ENCODE results near the gene ATAD2B. TPM values are rescaled to one million over a fixed set of nuclear protein-coding genes. Genes with fewer than 3 reads are reported as not detected.
"Not testable (repeated sequence)": the region's sequence is repeated elsewhere in the genome, so short reads cannot be mapped to it uniquely, and the experiment has no call there.

The ATAD2B gene
- total RNA-seq, 1 donor from 2014 or later, result 24.3 TPM

DNA sequence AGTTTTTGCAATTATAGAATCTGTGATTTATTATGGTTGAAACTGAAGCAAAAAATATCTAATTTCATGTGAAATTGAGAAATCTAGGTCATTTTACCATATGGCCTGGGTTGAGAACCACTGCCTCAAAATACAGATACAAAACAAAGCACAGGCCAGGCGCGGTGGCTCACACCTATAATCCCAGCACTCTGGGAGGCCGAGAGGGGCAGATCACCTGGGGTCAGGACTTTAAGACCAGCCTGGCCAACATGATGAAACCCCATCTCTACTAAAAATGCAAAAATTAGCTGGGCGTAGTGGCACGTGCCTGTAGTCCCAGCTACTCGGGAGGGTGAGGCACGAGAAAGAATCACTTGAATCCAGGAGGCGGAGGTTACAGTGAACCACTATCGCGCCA is 146.5 kb downstream of the ATAD2B start:
- not testable (repeated sequence) for H3K27me3 Mint-ChIP-seq

GRCh38 chr2:23777826-23778225 is 149.1 kb downstream of the ATAD2B start:
- no peak overlapping the region for H3K4me3 Mint-ChIP-seq
- intact Hi-C loops (cut with micrococcal nuclease), result no loop called here
- no peaks in the 10 kb centered on the region for H3K4me1 Mint-ChIP-seq

More for the DNA sequence above, 146.5 kb downstream of the ATAD2B start:
- DNase-seq; H3K4me1 Mint-ChIP-seq; intact Hi-C loops (cut with micrococcal nuclease); H3K9me3 Mint-ChIP-seq; H3K27ac Mint-ChIP-seq; H3K4me3 Mint-ChIP-seq: not testable (repeated sequence)
- peaks cover 31% of the 10 kb centered on the region for H3K36me3 Mint-ChIP-seq (ENCODE audit: low read depth)

GRCh38 chr2:23776021-23776420 is 150.9 kb downstream of the ATAD2B start:
- H3K36me3 Mint-ChIP-seq (ENCODE audit: low read depth), result peaks cover 48% of the 10 kb centered on the region
- no peaks in the 10 kb centered on the region for H3K27me3 Mint-ChIP-seq
- no peak overlapping the region for H3K4me3 Mint-ChIP-seq
- no peaks in the 10 kb centered on the region for H3K4me1 Mint-ChIP-seq
- intact Hi-C loops (cut with micrococcal nuclease), result no loop called here
- DNase-seq, result no peak
- no peak overlapping the region for H3K27ac Mint-ChIP-seq
- H3K9me3 Mint-ChIP-seq, result peaks cover 3% of the 10 kb centered on the region

More at GRCh38 chr2:23777826-23778225, 149.1 kb downstream of the ATAD2B start:
- DNase-seq, result no peak
- Mint-ChIP-seq H3K27ac (no peak overlapping the region), H3K36me3 (ENCODE audit: low read depth) (peaks cover 37% of the 10 kb centered on the region), H3K9me3 (no peaks in the 10 kb centered on the region), H3K27me3 (no peaks in the 10 kb centered on the region)

DNA sequence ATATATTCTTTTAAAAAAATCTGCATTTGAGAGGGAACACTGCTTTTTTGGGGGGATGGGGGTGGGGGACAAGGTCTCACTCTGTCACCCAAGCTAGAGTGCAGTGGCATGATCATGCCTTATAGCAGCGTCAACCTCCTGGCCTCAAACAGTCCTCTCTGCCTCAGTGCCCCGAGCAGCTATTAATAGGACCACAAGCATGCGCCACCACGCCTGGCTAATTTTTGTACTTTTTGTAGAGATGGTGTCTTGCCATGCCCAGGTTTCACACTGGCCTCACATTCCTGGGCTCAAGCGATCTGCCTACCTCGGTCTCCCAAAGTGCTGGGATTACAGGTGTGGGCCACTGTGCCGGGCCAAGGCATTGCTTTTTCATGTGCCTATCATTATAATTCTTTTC is 154.2 kb downstream of the ATAD2B start:
- Mint-ChIP-seq H3K9me3 (peaks cover 3% of the 10 kb centered on the region), H3K27ac (no peak overlapping the region), H3K4me1 (no peaks in the 10 kb centered on the region), H3K27me3 (no peaks in the 10 kb centered on the region), H3K4me3 (no peak overlapping the region), H3K36me3 (ENCODE audit: low read depth) (peaks cover 53% of the 10 kb centered on the region)
- DNase-seq, result no peak
- intact Hi-C loops (cut with micrococcal nuclease), result no loop called here

- no peak overlapping the region for H3K27ac Mint-ChIP-seq
- peaks cover 3% of the 10 kb centered on the region for H3K9me3 Mint-ChIP-seq
- no peaks in the 10 kb centered on the region for H3K4me1 Mint-ChIP-seq
- no peaks in the 10 kb centered on the region for H3K27me3 Mint-ChIP-seq
- intact Hi-C loops (cut with micrococcal nuclease), result no loop called here
- H3K4me3 Mint-ChIP-seq, result no peak overlapping the region
- H3K36me3 Mint-ChIP-seq (ENCODE audit: low read depth), result peaks cover 53% of the 10 kb centered on the region
- no peak for DNase-seq
Observed at GRCh38 chr2:23772056-23772455, 154.9 kb downstream of the ATAD2B start.

DNA sequence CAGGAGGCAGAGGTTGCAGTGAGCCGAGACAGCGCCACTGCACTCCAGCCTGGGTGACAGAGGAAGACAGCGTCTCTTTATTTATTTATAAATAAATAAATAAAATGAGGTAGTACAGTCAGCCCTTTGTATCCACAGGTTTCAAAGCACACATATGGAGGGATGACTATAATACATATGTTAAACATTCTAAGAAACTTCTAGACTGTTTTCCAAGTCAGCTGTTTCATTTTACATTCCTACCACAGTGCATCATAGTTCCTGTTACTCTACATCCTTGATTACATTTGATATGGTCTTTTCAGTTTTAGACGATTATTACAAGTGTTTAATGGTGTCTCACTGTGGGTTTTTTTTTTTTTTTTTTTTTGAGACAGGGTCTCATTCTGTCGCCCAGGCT is 157.6 kb downstream of the ATAD2B start:
- Mint-ChIP-seq H3K27me3 (no peaks in the 10 kb centered on the region), H3K36me3 (ENCODE audit: low read depth) (peaks cover 48% of the 10 kb centered on the region), H3K27ac (no peak overlapping the region), H3K9me3 (peaks cover 3% of the 10 kb centered on the region), H3K4me1 (peaks cover 3% of the 10 kb centered on the region), H3K4me3 (no peak overlapping the region)
- DNase-seq, result no peak
- intact Hi-C loops (cut with micrococcal nuclease), result no loop called here

DNA sequence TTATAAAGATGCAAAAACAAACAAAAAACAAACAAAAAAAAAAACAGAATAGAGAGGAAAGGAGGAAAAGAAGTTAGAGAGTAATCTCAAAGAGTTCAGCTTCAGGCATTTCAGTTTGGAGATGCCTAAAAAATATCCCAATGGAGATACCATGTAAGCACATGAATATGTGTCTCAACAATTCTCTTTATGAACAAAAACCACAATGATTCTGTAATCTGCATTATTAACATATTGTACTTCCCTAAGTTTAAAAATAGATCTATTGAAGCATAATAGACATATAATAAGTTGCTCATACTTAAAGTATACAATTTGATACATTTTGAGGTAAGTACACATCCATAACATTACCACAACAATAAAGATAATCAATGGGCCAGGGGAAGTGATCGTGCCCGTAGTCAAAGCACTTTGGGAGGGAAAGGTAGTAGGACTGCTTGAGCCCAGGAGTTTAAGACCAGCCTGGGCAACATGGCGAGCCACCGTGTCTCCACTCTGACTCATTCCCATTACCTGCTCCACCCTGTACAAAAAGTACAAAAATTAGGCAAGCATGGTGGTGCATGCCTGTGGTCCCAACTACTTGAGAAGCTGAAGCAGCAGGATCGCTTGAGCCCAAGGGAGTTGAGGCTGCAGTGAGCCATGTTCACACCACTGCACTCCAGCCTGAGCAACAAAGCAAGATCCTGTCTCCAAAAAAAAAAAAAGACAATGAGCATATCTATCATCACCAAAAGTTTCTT is 158.9 kb downstream of the ATAD2B start:
- intact Hi-C loops (cut with micrococcal nuclease), result no loop called here

GRCh38 chr2:23762141-23762540 is 164.8 kb downstream of the ATAD2B start:
- H3K27ac Mint-ChIP-seq, result no peak overlapping the region
- H3K4me3 Mint-ChIP-seq, result no peak overlapping the region
- H3K27me3 Mint-ChIP-seq, result no peaks in the 10 kb centered on the region
- peaks cover 30% of the 10 kb centered on the region for H3K36me3 Mint-ChIP-seq (ENCODE audit: low read depth)
- no peak for DNase-seq
- H3K9me3 Mint-ChIP-seq, result no peaks in the 10 kb centered on the region
- intact Hi-C loops (cut with micrococcal nuclease), result no loop called here
- peaks cover 14% of the 10 kb centered on the region for H3K4me1 Mint-ChIP-seq

More for the DNA sequence above, 158.9 kb downstream of the ATAD2B start:
- Mint-ChIP-seq H3K36me3 (ENCODE audit: low read depth) (peaks cover 46% of the 10 kb centered on the region), H3K27ac (no peak overlapping the region), H3K27me3 (no peaks in the 10 kb centered on the region), H3K4me3 (no peak overlapping the region), H3K4me1 (peaks cover 3% of the 10 kb centered on the region), H3K9me3 (peaks cover 3% of the 10 kb centered on the region)
- no peak for DNase-seq

DNA sequence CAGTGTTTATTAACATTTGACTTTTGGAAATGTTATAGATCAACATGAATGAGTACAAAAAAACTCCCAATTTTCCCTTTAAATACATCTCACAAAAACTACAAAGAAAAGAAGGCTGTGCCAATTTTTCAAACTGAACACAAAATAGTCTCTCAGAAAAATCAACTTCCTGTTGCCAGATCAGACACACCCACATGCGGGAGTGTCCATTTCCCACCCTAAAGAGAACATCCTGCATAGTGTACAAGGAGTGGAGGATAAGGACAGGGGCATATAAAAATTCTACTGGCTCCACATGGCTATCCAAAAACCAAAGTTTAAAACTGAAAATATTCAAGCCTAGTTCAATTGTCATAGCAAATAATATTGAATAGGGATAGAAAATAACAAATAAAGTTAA is 165.3 kb downstream of the ATAD2B start:
- Mint-ChIP-seq H3K9me3 (no peaks in the 10 kb centered on the region), H3K4me3 (no peak overlapping the region), H3K36me3 (ENCODE audit: low read depth) (peaks cover 30% of the 10 kb centered on the region), H3K27ac (no peak overlapping the region), H3K27me3 (no peaks in the 10 kb centered on the region), H3K4me1 (peaks cover 14% of the 10 kb centered on the region)
- intact Hi-C loops (cut with micrococcal nuclease), result no loop called here
- DNase-seq, result no peak

GRCh38 chr2:23760736-23761135 is 166.2 kb downstream of the ATAD2B start:
- no peak overlapping the region for H3K4me3 Mint-ChIP-seq
- intact Hi-C loops (cut with micrococcal nuclease), result no loop called here

GRCh38 chr2:23757686-23758433 is 169.1 kb downstream of the ATAD2B start:
- Mint-ChIP-seq H3K27ac (no peak overlapping the region), H3K4me3 (no peak overlapping the region), H3K36me3 (ENCODE audit: low read depth) (peaks cover 29% of the 10 kb centered on the region), H3K4me1 (peaks cover 11% of the 10 kb centered on the region), H3K27me3 (no peaks in the 10 kb centered on the region), H3K9me3 (no peaks in the 10 kb centered on the region)
- DNase-seq, result no peak
- intact Hi-C loops (cut with micrococcal nuclease), result no loop called here

More at GRCh38 chr2:23760736-23761135, 166.2 kb downstream of the ATAD2B start:
- DNase-seq, result no peak
- Mint-ChIP-seq H3K36me3 (ENCODE audit: low read depth) (peaks cover 30% of the 10 kb centered on the region), H3K4me1 (peaks cover 11% of the 10 kb centered on the region), H3K27me3 (no peaks in the 10 kb centered on the region), H3K27ac (no peak overlapping the region), H3K9me3 (no peaks in the 10 kb centered on the region)

- H3K4me1 Mint-ChIP-seq, result peaks cover 9% of the 10 kb centered on the region
- no peak for DNase-seq
- H3K27me3 Mint-ChIP-seq, result no peaks in the 10 kb centered on the region
- no peaks in the 10 kb centered on the region for H3K9me3 Mint-ChIP-seq
- intact Hi-C loops (cut with micrococcal nuclease), result no loop called here
- no peak overlapping the region for H3K4me3 Mint-ChIP-seq
- no peak overlapping the region for H3K27ac Mint-ChIP-seq
- H3K36me3 Mint-ChIP-seq (ENCODE audit: low read depth), result peaks cover 32% of the 10 kb centered on the region
Observed at GRCh38 chr2:23756593-23757292, 170.2 kb downstream of the ATAD2B start.

- Mint-ChIP-seq H3K27me3 (no peaks in the 10 kb centered on the region), H3K27ac (no peak overlapping the region), H3K4me3 (no peak overlapping the region), H3K36me3 (ENCODE audit: low read depth) (peaks cover 36% of the 10 kb centered on the region), H3K9me3 (no peaks in the 10 kb centered on the region), H3K4me1 (peaks cover 5% of the 10 kb centered on the region)
- no peak for DNase-seq
- intact Hi-C loops (cut with micrococcal nuclease), result no loop called here
Observed at GRCh38 chr2:23754970-23755369, 172.0 kb downstream of the ATAD2B start.
